HepG2 (cell line): Measurements from ENCODE around the gene PLCB1. TPM values are rescaled to one million over a fixed set of nuclear protein-coding genes. Genes with fewer than 3 reads are reported as not detected.
A peak's percentile ranks its signal among the peaks of the same experiment; 100 is the strongest.

Experiments used
- ATAC-seq: fragments of 200-7000 bp; cut with Tn5 transposase; 3 replicates; pipeline ENCODE4 v1.9.1; 2020; ENCODE audit warnings: mild to moderate bottlenecking, moderate library complexity
- BruUV-seq: library from RNA; stranded (reverse); fragments of 400-500 nt; replicated peaks from 2 replicates; lab custom pipeline; 2021; lab: Mats Ljungman, UMichigan
- CTCF ChIA-PET: fragments of 300-600 bp; formaldehyde crosslinking; extraction: SDS; loops from one replicate; lab custom pipeline; 2021; ENCODE audit warnings: low total read pairs, inconsistent platforms, low intra/inter-chr PET ratio; lab: Yijun Ruan, JAX
- POLR2A ChIA-PET: fragments of 350-600 bp; sonication (Branson Sonifier 250); formaldehyde crosslinking; loops from one replicate; lab custom pipeline; 2020; ENCODE audit warnings: antibody characterized with exemption, inconsistent platforms; lab: Yijun Ruan, JAX
- DNase-seq: peaks from one replicate; pipeline ENCODE4 v3.0.0-alpha.2; 2015; ENCODE audit warnings: low spot score
- FAIRE-seq: peaks from 3 replicates; lab custom pipeline; 2011; peaks lifted over from hg19 to GRCh38; lab: Jason Lieb, UNC
- H2AFZ ChIP-seq: one replicate; pipeline ENCODE4 v1.6.1; 2011; ENCODE audit warnings: low read length, inconsistent platforms
- H3K27ac ChIP-seq: fragments of 300-600 bp; 3 replicates; pipeline ENCODE4 v1.8.0; 2011; ENCODE audit warnings: mixed run types, mild to moderate bottlenecking, mixed read lengths, low read length, inconsistent platforms; ENCODE audit not compliant: insufficient read depth; ENCODE audit errors: extremely low read length
- H3K27me3 ChIP-seq, 2 experiments: fragments of 200-600 bp in 1 of 2; 2 replicates in 1 of 2; 3 replicates in 1 of 2; pipeline versions ENCODE4 v1.6.0 to v1.8.0; 2011; ENCODE audit warnings: low read length in 2 of 2, mild to moderate bottlenecking in 2 of 2, moderate library complexity in 2 of 2, inconsistent platforms in 1 of 2; ENCODE audit not compliant: insufficient read depth in 2 of 2, control insufficient read depth in 1 of 2
- H3K36me3 ChIP-seq, 2 experiments: fragments of 200-600 bp in 1 of 2; replicated peaks in 1 of 2; 2 replicates in 1 of 2; 3 replicates in 1 of 2; pipeline versions ENCODE4 v1.5.1 to v1.8.0; 2011; ENCODE audit warnings: low read length in 2 of 2, inconsistent platforms in 1 of 2; ENCODE audit not compliant: insufficient read depth in 2 of 2, control insufficient read depth in 1 of 2
- H3K4me1 ChIP-seq: 2 replicates; pipeline ENCODE4 v1.5.1; 2012; ENCODE audit warnings: low read length, inconsistent platforms; ENCODE audit not compliant: insufficient read depth
- H3K4me2 ChIP-seq: 2 replicates; pipeline ENCODE4 v1.6.0; 2011; ENCODE audit warnings: low read depth, low read length, inconsistent platforms
- H3K4me3 ChIP-seq, 3 experiments: fragments of 200-600 bp in 1 of 3; sonication (generic), shearing (Covaris generic) in 1 of 3; replicated peaks in 1 of 3; 2 replicates each; pipeline ENCODE4 v1.5.1; 2011 to 2016; ENCODE audit warnings: low read length in 3 of 3, inconsistent platforms in 2 of 3, low read depth in 2 of 3, mild to moderate bottlenecking in 2 of 3, control low read depth in 1 of 3, mixed read lengths in 1 of 3; ENCODE audit not compliant: insufficient read depth in 1 of 3
- H3K79me2 ChIP-seq: one replicate; pipeline ENCODE4 v1.6.1; 2011; ENCODE audit warnings: low read length, inconsistent platforms; ENCODE audit not compliant: insufficient read depth
- H3K9ac ChIP-seq: 2 replicates; pipeline ENCODE4 v1.6.0; 2011; ENCODE audit warnings: mild to moderate bottlenecking, low read depth, low read length, inconsistent platforms; ENCODE audit not compliant: insufficient read depth
- H3K9me3 ChIP-seq: 2 replicates; pipeline ENCODE4 v1.5.1; 2012; ENCODE audit warnings: mild to moderate bottlenecking, low read length
- H4K20me1 ChIP-seq: 2 replicates; pipeline ENCODE4 v1.6.0; 2011; ENCODE audit warnings: inconsistent platforms, mild to moderate bottlenecking, low read length, moderate library complexity; ENCODE audit not compliant: insufficient read depth
- MAFF ChIP-seq: IDR thresholded peaks from 2 replicates; pipeline ENCODE4 v1.6.1; 2011; ENCODE audit warnings: low read depth, low read length, improper control_type of control experiment
- MAFK ChIP-seq, 2 experiments: IDR thresholded peaks in 1 of 2; conservative IDR thresholded peaks in 1 of 2; 2 replicates each; pipeline ENCODE4 v1.6.1; 2011; ENCODE audit warnings: improper control_type of control experiment in 2 of 2, low read length in 2 of 2
- NFE2 ChIP-seq: sonication (generic); formaldehyde crosslinking; IDR thresholded peaks from 2 replicates; pipeline ENCODE4 v1.4.0; 2020; ENCODE audit warnings: missing genetic modification reagents
- ONECUT2 ChIP-seq: sonication (generic); formaldehyde crosslinking; IDR thresholded peaks from 2 replicates; pipeline ENCODE4 v1.4.0; 2020; ENCODE audit warnings: missing genetic modification reagents
- RARG ChIP-seq: sonication (generic); formaldehyde crosslinking; IDR thresholded peaks from 2 replicates; pipeline ENCODE4 v1.4.0; 2020; ENCODE audit warnings: low read depth, mild to moderate bottlenecking, missing genetic modification reagents
- RFX5 ChIP-seq: IDR thresholded peaks from 2 replicates; pipeline ENCODE4 v1.6.1; 2011; ENCODE audit warnings: low read depth, low read length, improper control_type of control experiment
- SMARCC2 ChIP-seq: fragments of 450-650 bp; IDR thresholded peaks from 2 replicates; pipeline ENCODE4 v1.6.1; 2017; ENCODE audit warnings: antibody characterized with exemption, mild to moderate bottlenecking
- U2AF2 ChIP-seq: fragments of 200-400 bp; formaldehyde crosslinking; IDR thresholded peaks from 2 replicates; pipeline ENCODE4 v1.6.1; 2017; ENCODE audit warnings: low read depth, mild to moderate bottlenecking, low read length
- ZNF143 ChIP-seq: sonication (generic); formaldehyde crosslinking; IDR thresholded peaks from 2 replicates; pipeline ENCODE4 v1.4.0; 2020; ENCODE audit warnings: missing genetic modification reagents
- ZNF354B ChIP-seq: sonication (generic); formaldehyde crosslinking; IDR thresholded peaks from 2 replicates; pipeline ENCODE4 v1.8.0; 2022; ENCODE audit warnings: mild to moderate bottlenecking, missing genetic modification reagents
- WGBS: methylation state at CpG from one replicate; pipeline ENCODE4 v1.1.6; 2017; ENCODE audit warnings: low lambda C conversion rate; 5-methylcytosine and 5-hydroxymethylcytosine counted together
- in situ Hi-C: cut with HindIII; loops from 2 replicates; pipeline ENCODE4 v1.10.0; 2017; ENCODE audit warnings: low pct_unique_long_range_greater_than_20kb; ENCODE audit not compliant: extremely low pct_ligation_motif_present
- intact Hi-C: fragments of 100-400 bp; cut with micrococcal nuclease; formaldehyde crosslinking; loops from one replicate; pipeline ENCODE4 v1.10.0; 2022; ENCODE audit not compliant: unreplicated experiment
- polyA plus RNA-seq, 8 experiments: library from polyadenylated mRNA; depleted of rRNA in 3 of 8; stranded (reverse) in 7 of 8; unstranded in 1 of 8; fragments of >200 nt; fragmentation: Illumina TruSeq in 4 of 8; extraction: Trizol in 4 of 8; gene quantifications; 2 replicates each; pipeline versions ENCODE4 v1.2.1 to v1.2.3, GENCODE V29; 2011 to 2016; ENCODE audit warnings: low read depth in 4 of 8, missing spikeins in 1 of 8, mixed read lengths in 1 of 8; ENCODE audit not compliant: insufficient read depth in 1 of 8
- total RNA-seq, 5 experiments: library from RNA; depleted of rRNA; stranded (reverse); fragments of >200 nt; fragmentation: Illumina TruSeq; extraction: Trizol; gene quantifications; 2 replicates each; pipeline ENCODE4 v1.2.3, GENCODE V29; 2016; ENCODE audit warnings: low read depth in 1 of 5

PLCB1 gene
- total and polyA plus RNA-seq, 2 of the 13 experiments (the other 11 are each of a cell fraction or from before 2014, with no cell fraction given), result 42.4 to 55.9 TPM

GRCh38 chr20:8755340-8756118 is 623.5 kb downstream of the PLCB1 start:
- POLR2A ChIA-PET, result no interaction called here
- Histone ChIP-seq H2AFZ (no peak overlapping the region), H3K36me3 (peaks cover 14 to 21% of the 10 kb centered on the region in 2 experiments; a peak in 4 of 5 replicates), H3K4me1 (peaks cover 6% of the 10 kb centered on the region; the same call in 1 of the 2 replicates), H3K4me2 (no peak overlapping the region), H3K27me3 (no peaks in the 10 kb centered on the region), H3K79me2 (no peaks in the 10 kb centered on the region), H3K9ac (no peak overlapping the region), H4K20me1 (no peaks in the 10 kb centered on the region)
- no peak for FAIRE-seq
- no peak for ATAC-seq
- in situ Hi-C loops (loop anchor here (5.0 kb wide), 1 partner anchor 607 kb away; no protein-coding TSS in a partner anchor), intact Hi-C loops (no loop called here)
- CTCF ChIA-PET, result no interaction called here
- no TSS peak for BruUV-seq
- no peak for DNase-seq
- 69% methylated on average over 3 of the region's 3 CpGs for WGBS
- no peak for TF ChIP-seq ZNF354B (CRISPR knock-in tag)
- TF ChIP-seq MAFK (conservative IDR thresholded peaks at IDR 0.05 in 1 of 2, IDR thresholded peaks at IDR 0.05 in 1 of 2; ENCODE audit: low read length in 2 of 2), result peak; percentile 50 to 63; a peak in 3 of 4 replicates
- TF ChIP-seq U2AF2, result no peak
- no peak for TF ChIP-seq ZNF143
- TF ChIP-seq ONECUT2 (CRISPR knock-in tag), result peak; percentile 43; the same call in 1 of the 2 replicates
- peak; percentile 53; the same call in 1 of the 2 replicates for TF ChIP-seq MAFF
- no peak for TF ChIP-seq SMARCC2
- no peak for TF ChIP-seq NFE2 (CRISPR knock-in tag)
- TF ChIP-seq RFX5, result peak; percentile 68
- TF ChIP-seq RARG, result no peak
- TF ChIP-seq, all 625 proteins: peak for 4
- Histone ChIP-seq H3K27ac (no peak overlapping the region), H3K4me3 (no peak overlapping the region), H3K9me3 (no peaks in the 10 kb centered on the region)
